OCI-M2 (cell line): ENCODE data around the gene TMEM30B.
"Not testable (repeated sequence)": the region's sequence is repeated elsewhere in the genome, so short reads cannot be mapped to it uniquely, and the experiment has no call there.

Experiments
- DNase-seq: peaks from one replicate; lab custom pipeline; 2025; ENCODE audit not compliant: unreplicated experiment; lab: John Stamatoyannopoulos, UW

TMEM30B gene, protein sequence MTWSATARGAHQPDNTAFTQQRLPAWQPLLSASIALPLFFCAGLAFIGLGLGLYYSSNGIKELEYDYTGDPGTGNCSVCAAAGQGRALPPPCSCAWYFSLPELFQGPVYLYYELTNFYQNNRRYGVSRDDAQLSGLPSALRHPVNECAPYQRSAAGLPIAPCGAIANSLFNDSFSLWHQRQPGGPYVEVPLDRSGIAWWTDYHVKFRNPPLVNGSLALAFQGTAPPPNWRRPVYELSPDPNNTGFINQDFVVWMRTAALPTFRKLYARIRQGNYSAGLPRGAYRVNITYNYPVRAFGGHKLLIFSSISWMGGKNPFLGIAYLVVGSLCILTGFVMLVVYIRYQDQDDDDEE

DNA sequence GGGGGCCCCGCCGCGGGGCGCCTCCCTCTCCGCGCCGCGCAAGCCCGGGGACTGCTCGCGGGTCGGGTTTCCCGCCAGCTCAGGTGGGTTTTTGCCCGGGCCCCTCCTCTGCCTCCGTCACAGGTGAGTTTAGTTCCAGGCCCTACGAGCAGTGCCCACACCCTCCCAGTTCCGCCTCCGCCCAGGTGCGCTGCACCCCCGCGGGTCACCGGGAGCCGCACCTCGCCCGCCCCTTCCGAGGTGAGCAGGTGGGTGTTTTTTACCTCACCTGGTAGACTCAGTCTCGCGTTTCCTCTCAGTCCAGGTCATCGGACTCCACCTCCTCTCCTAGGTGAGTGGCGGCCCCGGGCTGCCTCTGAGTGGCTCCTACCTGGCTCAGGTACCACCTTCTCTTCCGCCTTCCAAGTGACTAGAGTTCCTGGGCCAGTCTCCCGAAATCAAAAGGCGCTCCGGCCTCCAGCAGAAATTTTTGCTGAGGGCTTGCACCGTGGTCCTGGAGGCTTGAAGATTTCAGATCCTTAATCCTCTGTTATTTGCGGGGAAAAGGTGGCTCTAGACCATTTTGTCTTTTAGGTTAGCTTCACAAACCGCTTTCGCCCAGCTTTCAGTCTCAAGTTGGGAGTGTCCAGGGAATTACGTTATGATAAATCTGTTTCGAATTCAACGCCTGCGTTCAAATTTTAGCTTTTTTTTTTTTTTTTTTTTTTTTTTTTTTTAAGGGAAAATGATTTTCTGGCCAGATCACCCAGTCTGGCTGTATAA lies at the start of gene TMEM30B:
Gene TMEM30B, minus strand, starts transcription at position 153 of the 762 bp plus-strand sequence. CDS start 191 bp downstream, outside the sequence.
- no peak for DNase-seq

DNA sequence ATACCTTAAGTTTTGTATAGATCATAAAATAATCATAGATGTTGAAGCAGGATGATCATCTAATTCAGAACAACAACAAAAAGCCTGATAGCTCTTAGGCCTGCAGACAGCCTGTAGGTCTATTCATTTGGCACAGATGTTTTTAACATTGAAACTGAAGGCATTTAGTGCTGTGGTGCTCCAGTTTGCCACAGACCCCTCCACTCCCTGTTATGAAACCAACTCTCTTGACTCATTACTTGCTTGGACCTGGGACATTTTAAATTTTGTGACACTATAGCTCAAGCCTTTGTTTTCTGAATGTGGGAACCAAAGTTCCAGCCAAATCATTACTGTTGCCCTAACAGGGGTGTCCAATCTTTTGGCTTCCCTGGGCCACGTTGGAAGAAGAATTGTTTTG lies 49.4 kb upstream of the TMEM30B start:
- no peak for DNase-seq

DNA sequence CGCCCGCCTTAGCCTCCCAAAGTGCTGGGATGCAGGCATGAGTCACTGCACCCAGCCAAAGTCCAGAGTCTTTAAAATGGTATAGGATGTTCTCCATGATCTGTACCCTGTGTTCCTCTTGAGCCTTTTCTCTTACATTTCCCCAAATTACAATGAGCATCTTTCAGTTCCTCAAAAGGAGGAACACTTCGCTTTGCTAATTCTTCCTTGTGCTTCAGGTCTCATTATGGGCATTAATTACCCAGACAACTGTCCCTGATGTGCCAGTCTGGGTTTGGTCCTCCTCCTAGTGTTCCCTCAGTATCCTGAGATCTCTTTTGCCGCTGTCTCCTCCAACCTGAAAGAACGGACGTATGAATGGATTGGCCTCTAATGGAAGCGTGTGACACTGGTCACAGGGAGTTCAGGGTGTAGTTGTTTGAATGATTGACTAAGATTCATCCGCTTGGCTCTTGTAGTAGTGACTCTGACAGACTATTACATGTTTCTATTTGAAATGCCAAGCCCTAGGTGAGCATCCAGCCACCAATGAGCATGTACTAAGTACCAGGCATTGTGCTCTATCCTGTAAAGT lies 48.4 kb upstream of the TMEM30B start:
- no peak for DNase-seq

DNA sequence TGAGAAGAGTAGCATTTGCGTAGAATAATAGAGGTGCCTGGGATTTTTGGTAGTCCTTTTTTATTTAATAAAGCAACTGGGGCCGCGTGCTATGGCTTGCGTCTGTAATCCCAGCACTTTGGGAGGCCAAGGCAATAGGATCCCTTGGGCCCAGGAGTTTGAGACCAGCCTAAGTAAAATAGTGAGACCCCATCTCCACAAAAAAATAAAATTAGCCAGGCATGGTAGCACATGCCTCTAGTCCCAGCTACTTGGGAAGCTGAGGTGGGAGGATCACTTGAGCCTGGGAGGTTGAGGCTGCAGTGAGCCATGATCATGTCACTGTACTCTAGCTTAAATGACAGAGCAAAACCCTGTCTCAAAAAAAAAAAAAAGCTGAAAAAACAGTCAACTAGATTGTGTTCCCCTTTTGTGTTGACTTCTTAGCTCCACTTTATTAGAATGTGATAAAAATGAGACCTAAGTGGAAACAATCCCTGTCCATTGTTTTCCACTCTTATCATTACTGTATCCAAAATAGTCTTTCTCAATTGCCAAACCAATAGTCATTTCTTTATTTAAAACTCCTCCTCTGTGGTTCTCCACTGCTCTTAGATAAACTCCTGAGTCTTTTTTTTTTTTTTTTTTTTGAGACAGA lies 47.6 kb upstream of the TMEM30B start:
- no peak for DNase-seq

DNA sequence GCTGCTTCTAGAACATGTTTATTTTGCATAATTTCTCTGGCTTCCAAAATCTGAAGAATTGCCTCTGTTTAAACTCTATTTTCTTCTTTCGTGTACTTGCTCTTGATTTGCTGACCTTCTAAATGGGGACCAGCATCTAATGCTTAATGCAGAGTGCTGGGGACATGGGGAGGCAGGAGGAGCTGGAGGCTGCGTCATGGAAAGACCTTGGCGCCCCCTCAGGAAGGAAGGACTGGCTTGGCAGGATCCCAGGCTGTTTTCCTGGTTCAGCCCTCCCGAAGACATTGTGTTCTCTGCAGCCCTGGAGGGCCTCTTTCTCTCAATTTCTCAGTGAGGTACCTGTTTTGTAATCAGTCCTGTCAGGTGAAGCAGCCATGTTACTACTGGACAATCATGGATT lies 45.7 kb upstream of the TMEM30B start:
- DNase-seq, result no peak

DNA sequence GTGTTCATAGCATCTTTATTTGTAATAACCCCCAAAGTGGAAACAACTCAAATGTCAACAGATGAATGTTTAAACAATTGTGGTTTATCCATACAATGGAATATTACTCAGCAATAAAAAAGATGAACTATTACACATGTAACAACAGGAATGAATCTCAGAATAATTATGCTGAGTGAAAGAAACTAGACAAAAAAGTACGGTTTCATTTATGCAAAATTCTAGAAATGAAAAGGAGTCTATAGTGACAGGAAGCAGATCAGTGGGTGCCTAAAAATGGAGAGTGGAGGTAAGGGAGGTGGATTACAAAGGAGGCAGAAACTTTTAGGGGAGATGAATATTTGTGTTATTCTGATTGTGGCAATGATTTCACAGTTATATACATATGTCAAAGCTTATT lies 45.0 kb upstream of the TMEM30B start:
- no peak for DNase-seq

DNA sequence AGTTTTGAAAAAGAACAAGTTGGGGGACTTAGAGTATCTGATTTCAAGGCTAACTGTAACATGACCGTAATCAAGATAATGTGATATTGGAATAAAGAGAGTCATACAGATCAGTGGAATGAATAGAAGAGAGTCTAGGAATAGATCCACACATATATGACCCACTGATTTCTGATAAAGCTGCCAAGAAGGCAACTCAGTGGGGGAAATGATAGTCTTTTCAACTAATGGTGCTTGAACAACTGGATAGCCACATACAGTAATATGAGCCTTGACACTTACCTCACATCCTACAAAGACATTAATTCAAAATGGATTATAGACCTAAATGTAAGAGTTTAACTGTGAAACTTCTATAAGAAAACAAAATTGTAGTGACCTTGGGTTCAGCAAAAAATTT lies 44.0 kb upstream of the TMEM30B start:
- DNase-seq, result no peak

DNA sequence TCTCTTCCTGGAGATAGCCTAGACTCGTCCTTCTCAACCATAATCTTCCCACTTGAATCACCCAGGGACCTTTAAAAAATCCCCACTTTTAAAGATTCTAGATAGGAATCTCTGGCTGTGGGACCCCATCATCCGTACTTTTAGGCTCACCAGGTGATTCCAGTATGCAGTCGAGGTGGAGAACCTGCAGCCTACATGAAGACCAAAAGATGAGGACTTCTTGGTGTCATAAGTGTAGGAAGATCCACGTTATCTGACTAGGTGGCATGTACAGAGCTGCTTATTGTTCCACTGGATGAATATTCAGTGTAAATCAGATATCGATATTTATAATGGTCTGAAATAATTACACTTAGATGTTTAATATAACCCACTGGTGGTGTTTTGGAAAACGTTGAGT lies 42.8 kb upstream of the TMEM30B start:
- no peak for DNase-seq

DNA sequence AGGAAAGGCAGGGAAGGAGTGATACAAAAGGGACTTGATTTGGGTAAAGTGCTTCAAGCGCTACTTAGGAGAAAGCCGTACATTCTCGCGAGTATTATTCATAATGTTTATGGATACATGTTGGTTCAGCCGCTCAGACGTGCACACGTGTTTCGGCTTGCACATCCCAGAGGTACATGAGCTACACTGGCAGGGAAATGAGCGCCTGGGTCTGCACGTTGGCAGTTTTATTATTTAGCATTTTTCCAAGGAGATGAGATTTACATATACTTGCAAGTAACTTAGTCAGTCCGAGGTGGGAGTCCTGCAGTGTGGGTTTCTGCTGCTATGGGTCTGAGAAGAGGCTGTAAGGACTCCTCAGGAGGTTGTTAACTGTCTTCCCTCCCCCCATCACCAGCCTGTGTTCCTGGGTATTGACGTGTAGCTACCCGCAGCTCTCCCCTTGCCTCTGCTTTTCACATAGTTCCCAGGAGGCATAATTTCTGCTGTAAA lies 41.7 kb upstream of the TMEM30B start:
- no peak for DNase-seq

DNA sequence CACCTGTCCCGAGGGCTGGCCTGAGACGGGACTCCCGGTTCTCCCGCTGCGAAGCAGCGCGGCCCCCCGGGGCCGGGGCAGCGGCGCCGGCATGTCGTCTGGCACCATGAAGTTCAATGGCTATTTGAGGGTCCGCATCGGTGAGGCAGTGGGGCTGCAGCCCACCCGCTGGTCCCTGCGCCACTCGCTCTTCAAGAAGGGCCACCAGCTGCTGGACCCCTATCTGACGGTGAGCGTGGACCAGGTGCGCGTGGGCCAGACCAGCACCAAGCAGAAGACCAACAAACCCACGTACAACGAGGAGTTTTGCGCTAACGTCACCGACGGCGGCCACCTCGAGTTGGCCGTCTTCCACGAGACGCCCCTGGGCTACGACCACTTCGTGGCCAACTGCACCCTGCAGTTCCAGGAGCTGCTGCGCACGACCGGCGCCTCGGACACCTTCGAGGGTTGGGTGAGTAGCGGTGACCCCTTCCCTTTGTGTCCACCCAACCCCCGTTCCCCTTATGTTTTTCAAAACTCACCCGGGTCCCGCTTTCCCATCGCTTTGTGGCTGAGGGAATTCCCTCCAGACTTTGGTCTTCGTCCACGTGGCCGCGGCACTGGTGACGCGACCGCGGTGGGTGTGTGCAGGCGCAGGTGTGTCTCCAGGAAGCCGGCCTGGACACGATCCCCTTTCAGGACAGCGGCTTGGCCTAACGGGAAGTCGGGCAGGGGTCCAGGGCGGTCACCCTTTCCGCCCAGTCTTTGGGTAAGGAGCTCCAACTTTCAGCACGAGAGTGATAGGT lies 41.1 kb upstream of the TMEM30B start:
- DNase-seq, result no peak

DNA sequence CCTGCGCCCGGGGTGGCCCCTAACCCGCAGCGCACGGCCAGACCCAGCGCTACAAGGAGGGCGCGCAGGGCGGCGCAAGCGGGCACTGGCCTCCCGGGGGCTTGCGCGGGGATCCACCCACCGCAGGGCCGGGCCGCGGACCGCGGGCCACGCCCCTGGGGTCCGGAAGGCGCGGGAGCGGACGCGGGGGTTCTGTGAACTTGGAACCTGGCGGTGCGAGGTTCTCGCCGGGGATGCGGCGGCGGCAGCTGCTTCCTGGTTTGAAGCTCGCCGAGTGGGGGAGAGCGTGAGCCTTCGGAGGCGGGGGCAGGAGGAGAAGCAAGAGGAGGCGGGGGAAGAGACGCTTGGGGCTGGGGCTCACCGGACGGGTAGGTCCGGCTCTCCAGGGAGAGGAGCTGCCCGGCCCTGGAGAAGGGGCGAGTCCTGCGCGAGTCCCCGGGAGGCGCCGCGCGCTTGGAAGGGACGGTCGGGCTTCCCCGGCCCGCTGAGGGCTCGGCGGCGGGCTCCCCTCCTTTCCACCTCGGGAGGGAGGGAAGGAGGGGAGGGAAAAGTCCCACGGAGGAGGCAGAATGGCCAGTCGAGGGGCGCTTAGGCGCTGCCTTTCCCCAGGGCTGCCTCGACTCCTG lies 40.4 kb upstream of the TMEM30B start, which contains the start of gene PRKCH:
Gene PRKCH, plus strand, starts transcription at position 195 of the 626 bp plus-strand sequence. CDS start 523 bp downstream, outside the sequence.
- no peak for DNase-seq

DNA sequence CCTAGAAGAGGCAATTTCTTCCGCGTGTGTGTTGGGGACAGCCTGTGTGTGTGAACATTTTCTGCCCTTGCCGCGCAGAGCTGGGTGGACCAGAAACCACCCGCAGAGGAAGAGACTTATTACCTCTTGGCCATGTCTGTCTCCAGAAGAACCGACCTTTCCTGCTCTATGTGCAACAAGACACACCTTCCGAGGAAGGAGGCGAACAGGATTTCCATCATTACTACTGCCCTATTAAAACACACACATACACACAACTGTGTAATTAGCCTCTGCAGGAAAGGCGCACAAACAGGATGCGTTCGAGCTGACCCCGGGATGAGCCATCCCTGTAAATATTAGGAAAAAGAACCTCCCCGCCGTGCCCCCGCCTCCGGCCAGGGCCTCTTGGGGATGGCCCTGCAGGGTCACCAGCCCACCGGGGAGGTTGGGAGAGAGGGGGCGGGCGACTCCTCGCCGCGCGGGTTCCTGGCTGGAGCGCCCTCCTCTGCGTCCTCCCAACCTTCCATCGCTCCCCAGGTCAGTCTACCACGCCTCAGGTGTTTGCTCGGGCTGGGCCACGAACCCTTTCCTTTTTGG lies 39.8 kb upstream of the TMEM30B start:
- DNase-seq, result no peak

DNA sequence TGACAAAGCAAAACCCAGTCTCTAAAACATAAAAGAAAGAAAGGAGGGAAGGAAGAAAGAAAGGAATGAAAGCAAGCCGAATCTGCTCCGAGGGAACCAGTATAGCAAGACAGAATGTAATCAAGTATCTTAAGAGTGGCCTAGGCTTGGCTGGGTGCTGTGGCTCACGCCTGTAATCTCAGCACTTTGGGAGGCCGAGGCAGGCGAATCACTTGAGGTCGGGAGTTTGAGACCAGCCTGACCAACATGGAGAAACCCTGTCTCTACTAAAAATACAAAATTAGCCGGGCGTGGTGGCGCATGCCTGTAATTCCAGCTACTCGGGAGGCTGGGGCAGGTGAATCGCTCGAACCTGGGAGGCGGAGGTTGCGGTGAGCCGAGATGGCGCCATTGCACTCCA lies 39.0 kb upstream of the TMEM30B start:
- DNase-seq, result not testable (repeated sequence)

DNA sequence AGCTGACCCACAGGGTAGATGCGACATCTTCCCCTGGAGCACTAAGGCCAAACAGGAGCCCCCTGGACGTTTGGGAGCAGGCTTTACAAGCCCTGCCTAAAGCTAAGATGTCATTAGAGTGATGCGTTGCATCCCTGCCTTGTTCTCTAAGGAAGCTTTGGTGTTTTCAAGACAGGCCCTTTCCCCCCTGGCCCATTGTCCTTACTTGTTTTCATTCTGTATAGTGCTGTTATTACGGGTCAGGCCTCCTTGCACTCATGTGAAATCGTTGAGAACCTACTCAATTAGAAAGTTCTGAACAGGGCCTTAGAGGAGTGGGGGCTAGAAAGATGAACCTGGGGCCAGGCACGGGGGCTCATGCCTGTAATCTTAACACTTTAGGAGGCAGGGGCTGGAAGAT lies 38.6 kb upstream of the TMEM30B start:
- DNase-seq, result no peak

DNA sequence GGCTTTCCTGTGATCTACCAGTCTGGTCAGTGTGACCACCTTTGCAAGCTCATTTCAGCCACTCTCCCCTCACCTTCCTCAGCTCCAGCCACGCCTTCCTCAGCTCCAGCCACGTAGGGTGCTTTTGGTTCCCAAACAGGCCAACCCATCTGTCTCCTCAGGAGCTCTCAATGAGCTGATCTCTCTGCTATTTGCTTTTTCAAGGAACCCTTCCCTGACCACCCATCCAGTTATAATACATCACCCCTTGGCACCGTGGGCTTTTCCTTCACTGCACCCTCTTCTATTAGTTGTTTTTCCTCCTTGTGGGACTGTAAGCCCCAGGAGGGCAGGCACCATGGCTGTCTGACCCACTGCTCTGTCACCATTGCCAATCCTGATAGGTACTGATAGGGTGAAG lies 37.9 kb upstream of the TMEM30B start:
- DNase-seq, result no peak

DNA sequence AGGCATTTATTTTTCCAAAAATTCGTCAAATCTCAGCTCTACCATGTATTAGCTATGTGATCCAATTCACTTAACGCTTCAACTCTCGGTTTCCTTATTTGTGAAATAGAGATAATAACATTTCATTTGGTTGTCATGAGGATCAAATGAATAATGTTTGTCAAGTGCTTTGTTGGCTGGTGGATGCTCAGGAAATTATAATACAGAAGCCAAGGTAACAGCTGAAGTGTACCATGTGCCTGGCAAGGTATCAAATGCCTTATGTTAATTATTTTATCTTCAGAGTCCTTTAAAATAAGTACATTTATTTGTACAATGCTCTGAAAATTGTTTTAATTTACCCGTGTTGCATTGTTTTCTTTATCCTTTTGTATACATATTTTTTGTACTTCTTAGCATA lies 34.2 kb upstream of the TMEM30B start:
- DNase-seq, result no peak

DNA sequence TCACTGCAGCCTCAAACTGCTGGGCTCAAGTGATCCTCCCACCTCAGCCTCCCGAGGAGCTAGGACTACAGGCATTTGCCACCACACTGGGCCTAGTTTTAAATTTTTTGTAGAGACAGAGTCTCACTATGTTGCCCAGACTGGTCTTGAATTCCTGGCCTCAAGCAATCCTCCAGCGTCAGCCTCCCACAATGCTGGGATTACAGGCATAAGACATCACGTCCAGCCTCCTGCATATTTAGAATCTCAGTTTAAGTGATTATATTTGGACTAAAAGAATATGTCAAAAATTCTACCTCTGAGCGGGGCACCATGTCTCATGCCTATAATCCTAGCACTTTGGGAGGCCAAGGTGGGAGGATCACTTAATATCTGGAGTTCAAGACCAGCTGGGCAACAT lies 27.6 kb upstream of the TMEM30B start:
- DNase-seq, result not testable (repeated sequence)

DNA sequence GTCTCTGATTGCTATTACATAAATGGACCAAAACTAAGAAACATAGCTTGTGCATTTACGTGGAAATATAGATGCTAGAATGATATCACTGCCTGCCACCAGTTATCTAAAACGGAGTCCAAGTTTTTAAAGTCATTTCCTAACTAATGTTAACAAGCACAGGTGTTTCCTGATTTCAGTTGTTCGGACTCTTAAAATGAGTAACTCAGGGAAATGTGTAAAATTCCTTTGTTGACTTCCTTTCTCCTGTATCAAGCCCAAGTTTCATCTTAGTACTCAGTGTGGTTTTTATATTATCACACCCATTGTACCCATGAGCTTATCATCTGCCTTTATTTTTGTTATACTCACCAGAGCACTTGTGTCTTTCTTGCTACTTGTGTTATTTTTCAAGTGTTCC lies 27.1 kb upstream of the TMEM30B start:
- DNase-seq, result no peak

DNA sequence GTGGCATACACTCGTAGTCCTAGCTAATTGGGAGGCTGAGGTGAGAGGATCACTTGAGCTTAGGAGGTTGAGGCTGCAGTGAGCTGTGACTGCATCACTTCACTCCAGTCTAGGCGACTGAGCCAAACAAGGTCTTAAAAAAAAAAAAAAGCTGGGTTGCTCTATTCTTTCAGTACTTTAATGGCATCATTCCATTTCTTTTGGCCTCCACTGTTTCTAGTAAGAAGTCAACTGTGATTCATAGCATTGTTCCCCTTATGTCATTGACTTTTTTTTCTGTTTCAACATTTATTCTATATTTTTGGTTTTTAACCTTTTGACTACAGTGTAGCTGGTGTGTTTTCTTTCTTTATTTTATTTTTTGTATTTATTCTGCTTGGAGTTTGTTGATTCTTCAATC lies 23.6 kb upstream of the TMEM30B start:
- no peak for DNase-seq

DNA sequence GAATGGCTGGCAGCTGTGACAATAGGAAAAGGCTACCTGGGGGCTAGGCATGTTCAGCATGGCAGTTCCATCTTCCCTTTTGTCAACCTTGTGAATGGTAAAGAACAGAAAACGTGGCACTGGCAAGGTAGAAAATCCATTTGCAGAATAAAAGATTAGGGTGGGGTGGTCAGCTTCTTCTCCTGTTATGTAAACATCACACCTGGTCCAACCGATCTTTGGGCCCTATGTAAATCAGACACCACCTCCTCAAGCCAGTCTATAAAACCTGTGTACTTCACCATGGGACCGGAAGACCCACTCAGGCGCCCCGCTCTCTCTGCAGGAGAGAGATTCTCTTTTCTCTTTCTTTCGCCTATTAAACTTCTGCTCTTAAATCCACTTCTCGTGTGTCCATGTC lies 19.6 kb upstream of the TMEM30B start:
- DNase-seq, result no peak
